Measurements from ENCODE around the gene PARN. TPM values are rescaled to one million over a fixed set of nuclear protein-coding genes. Genes with fewer than 3 reads are reported as not detected.
A peak's percentile ranks its signal among the peaks of the same experiment; 100 is the strongest.
"Not testable (repeated sequence)": the region's sequence is repeated elsewhere in the genome, so short reads cannot be mapped to it uniquely, and the experiment has no call there.

Gene PARN
- total RNA-seq, 2 donors from 2014 or later: 24.1 to 99.9 TPM

GRCh38 chr16:14401711-14402061 lies 228.4 kb downstream of the PARN start:
- H3K4me1 ChIP-seq; H3K36me3 ChIP-seq (replicated peaks in 1 of 2; ENCODE audit: insufficient read depth in 1 of 2, low read depth in 2 of 2); H3K27ac ChIP-seq; H3K4me3 ChIP-seq; H3K27me3 ChIP-seq; ATAC-seq; H3K9me3 ChIP-seq: not testable (repeated sequence)
- WGBS, 2 donors: 70 to 100% methylated on average over 1 to 6 of the region's 8 CpGs
- peak in 1 of 4 donors; percentile 32 for DNase-seq
- intact Hi-C loops (cut with DNase I): loop anchor here (10.0 kb wide), 1 partner anchor 63 kb away; no protein-coding TSS in a partner anchor

- not testable (repeated sequence) for H3K9me3 ChIP-seq; H3K27me3 ChIP-seq; H3K4me3 ChIP-seq; H3K4me1 ChIP-seq; H3K27ac ChIP-seq; ATAC-seq; DNase-seq; H3K36me3 ChIP-seq (replicated peaks in 1 of 2; ENCODE audit: insufficient read depth in 1 of 2, low read depth in 2 of 2)
- intact Hi-C loops (cut with DNase I): loop anchor here (10.0 kb wide), 1 partner anchor 64 kb away; no protein-coding TSS in a partner anchor
- 82 to 86% methylated on average over 9 to 12 of the region's 12 CpGs for WGBS, 2 donors
These were observed 228.9 kb downstream of the PARN start for GRCh38 chr16:14400978-14401710.

- DNase-seq: no peak
- 86 to 87% methylated on average over 22 to 23 of the region's 23 CpGs for WGBS, 2 donors
- Histone ChIP-seq H3K9me3 (no peaks in the 10 kb centered on the region), H3K36me3 (replicated peaks in 1 of 2; ENCODE audit: insufficient read depth in 1 of 2, low read depth in 2 of 2) (no peaks in the 10 kb centered on the region), H3K27me3 (no peaks in the 10 kb centered on the region), H3K27ac (no peak overlapping the region), H3K4me1 (peaks cover 9% of the 10 kb centered on the region), H3K4me3 (no peak overlapping the region)
- no peak for ATAC-seq
- TF ChIP-seq CTCF (IDR thresholded peaks at IDR 0.05): no peak
- TF ChIP-seq POLR2A (IDR thresholded peaks at IDR 0.05): no peak
- intact Hi-C loops (cut with DNase I): loop anchor here (10.0 kb wide), 1 partner anchor 64 kb away; no protein-coding TSS in a partner anchor
These were observed 229.6 kb downstream of the PARN start for GRCh38 chr16:14400285-14400977.

GRCh38 chr16:14399378-14400284 lies 230.4 kb downstream of the PARN start:
- no peaks in the 10 kb centered on the region for H3K36me3 ChIP-seq (replicated peaks in 1 of 2; ENCODE audit: insufficient read depth in 1 of 2, low read depth in 2 of 2)
- no peak overlapping the region for H3K27ac ChIP-seq
- H3K27me3 ChIP-seq: no peaks in the 10 kb centered on the region
- H3K9me3 ChIP-seq: no peaks in the 10 kb centered on the region
- DNase-seq (peak in 2 of 4 donors; percentile 20 to 57), ATAC-seq (peak; percentile 58)
- peaks cover 9% of the 10 kb centered on the region for H3K4me1 ChIP-seq
- no peak overlapping the region for H3K4me3 ChIP-seq
- TF ChIP-seq POLR2A (IDR thresholded peaks at IDR 0.05): no peak
- TF ChIP-seq CTCF (IDR thresholded peaks at IDR 0.05): no peak
- intact Hi-C loops (cut with DNase I): loop anchor here (10.0 kb wide), 1 partner anchor 65 kb away; no protein-coding TSS in a partner anchor
- 82 to 83% methylated on average over 24 to 25 of the region's 25 CpGs for WGBS, 2 donors

GRCh38 chr16:14398014-14398717 lies 231.9 kb downstream of the PARN start:
- WGBS, 2 donors: 78 to 90% methylated on average over 4 to 8 of the region's 11 CpGs
- ATAC-seq (no peak), DNase-seq (no peak)
- no peak overlapping the region for H3K4me3 ChIP-seq
- no peaks in the 10 kb centered on the region for H3K9me3 ChIP-seq
- intact Hi-C loops (cut with DNase I): no loop called here
- peaks cover 9% of the 10 kb centered on the region for H3K4me1 ChIP-seq
- no peak overlapping the region for H3K27ac ChIP-seq
- TF ChIP-seq CTCF (IDR thresholded peaks at IDR 0.05) (no peak), POLR2A (IDR thresholded peaks at IDR 0.05) (no peak)
- no peaks in the 10 kb centered on the region for H3K36me3 ChIP-seq (replicated peaks in 1 of 2; ENCODE audit: insufficient read depth in 1 of 2, low read depth in 2 of 2)
- no peaks in the 10 kb centered on the region for H3K27me3 ChIP-seq

GRCh38 chr16:14395710-14396304 lies 234.3 kb downstream of the PARN start:
- H3K27ac ChIP-seq; intact Hi-C loops (cut with DNase I); H3K4me3 ChIP-seq; H3K27me3 ChIP-seq; ATAC-seq; H3K36me3 ChIP-seq (replicated peaks in 1 of 2; ENCODE audit: insufficient read depth in 1 of 2, low read depth in 2 of 2); H3K9me3 ChIP-seq; H3K4me1 ChIP-seq; DNase-seq: not testable (repeated sequence)
- 50 to 51% methylated on average over 10 of the region's 10 CpGs for WGBS, 2 donors

Data from body of pancreas (tissue), 4 donors.